GM23338 (cell line): ENCODE measurements around the gene ME3. TPM values are rescaled to one million over a fixed set of nuclear protein-coding genes. Genes with fewer than 3 reads are reported as not detected.

ENCODE experiments used
- NANOG ChIP-seq: IDR thresholded peaks from 2 replicates; pipeline ENCODE4 v1.6.1; 2016; ENCODE audit warnings: antibody characterized with exemption, borderline replicate concordance
- polyA plus RNA-seq: library from polyadenylated mRNA; unstranded; fragments of >200 nt; fragmentation: Nextera tagmentation; extraction: Ambion mirVana; gene quantifications from 2 replicates; pipeline ENCODE4 v1.2.1, GENCODE V29; 2016
- total RNA-seq: library from RNA; depleted of rRNA; stranded (reverse); fragments of >200 nt; shearing (Covaris generic); gene quantifications from 2 replicates; pipeline ENCODE4 v1.2.3, GENCODE V29; 2014
- TF ChIP-seq, protein P1 (sequence below): fragments of 250-450 bp; sonication (Bioruptor Pico); IDR thresholded peaks from 2 replicates; pipeline ENCODE4 v1.5.0; 2020; ENCODE audit warnings: mild to moderate bottlenecking, moderate library complexity
- TF ChIP-seq, protein P2 (sequence below), 2 experiments: fragments of 200-600 bp in 1 of 2; sonication (generic) in 1 of 2; conservative IDR thresholded peaks; 2 replicates each; pipeline versions ENCODE4 v1.5.1 to v1.6.1; 2016 to 2017; ENCODE audit warnings: antibody characterized with exemption in 2 of 2, low read depth in 2 of 2, mild to moderate bottlenecking in 2 of 2, moderate library complexity in 1 of 2
- TF ChIP-seq, protein P3 (sequence below): IDR thresholded peaks from one replicate; pipeline ENCODE4 v1.6.1; 2018; ENCODE audit warnings: antibody characterized with exemption; ENCODE audit not compliant: unreplicated experiment

Gene ME3
- total and polyA plus RNA-seq, 2 experiments from 2014 or later, result 1.3 to 4.0 TPM

DNA sequence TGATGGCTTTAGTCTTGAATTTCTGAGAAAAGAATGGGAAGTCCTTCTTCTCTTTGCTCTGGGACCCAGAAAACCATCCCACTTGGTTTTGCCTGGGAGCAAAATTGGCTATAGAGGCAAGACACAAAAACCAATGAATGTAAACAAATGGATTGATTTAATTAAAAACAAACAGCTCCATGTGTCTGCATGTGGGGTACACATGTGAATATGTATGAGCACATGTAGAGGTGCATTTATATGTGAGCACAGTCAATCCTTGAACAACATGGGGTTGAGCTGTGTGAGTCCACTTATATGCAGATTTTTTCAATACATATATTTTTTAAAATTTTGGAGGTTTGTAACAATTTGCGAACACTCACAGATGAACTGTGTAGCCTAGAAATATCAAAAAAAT lies 210.5 kb downstream of the ME3 start (continued):
- TF ChIP-seq, protein P1, sequence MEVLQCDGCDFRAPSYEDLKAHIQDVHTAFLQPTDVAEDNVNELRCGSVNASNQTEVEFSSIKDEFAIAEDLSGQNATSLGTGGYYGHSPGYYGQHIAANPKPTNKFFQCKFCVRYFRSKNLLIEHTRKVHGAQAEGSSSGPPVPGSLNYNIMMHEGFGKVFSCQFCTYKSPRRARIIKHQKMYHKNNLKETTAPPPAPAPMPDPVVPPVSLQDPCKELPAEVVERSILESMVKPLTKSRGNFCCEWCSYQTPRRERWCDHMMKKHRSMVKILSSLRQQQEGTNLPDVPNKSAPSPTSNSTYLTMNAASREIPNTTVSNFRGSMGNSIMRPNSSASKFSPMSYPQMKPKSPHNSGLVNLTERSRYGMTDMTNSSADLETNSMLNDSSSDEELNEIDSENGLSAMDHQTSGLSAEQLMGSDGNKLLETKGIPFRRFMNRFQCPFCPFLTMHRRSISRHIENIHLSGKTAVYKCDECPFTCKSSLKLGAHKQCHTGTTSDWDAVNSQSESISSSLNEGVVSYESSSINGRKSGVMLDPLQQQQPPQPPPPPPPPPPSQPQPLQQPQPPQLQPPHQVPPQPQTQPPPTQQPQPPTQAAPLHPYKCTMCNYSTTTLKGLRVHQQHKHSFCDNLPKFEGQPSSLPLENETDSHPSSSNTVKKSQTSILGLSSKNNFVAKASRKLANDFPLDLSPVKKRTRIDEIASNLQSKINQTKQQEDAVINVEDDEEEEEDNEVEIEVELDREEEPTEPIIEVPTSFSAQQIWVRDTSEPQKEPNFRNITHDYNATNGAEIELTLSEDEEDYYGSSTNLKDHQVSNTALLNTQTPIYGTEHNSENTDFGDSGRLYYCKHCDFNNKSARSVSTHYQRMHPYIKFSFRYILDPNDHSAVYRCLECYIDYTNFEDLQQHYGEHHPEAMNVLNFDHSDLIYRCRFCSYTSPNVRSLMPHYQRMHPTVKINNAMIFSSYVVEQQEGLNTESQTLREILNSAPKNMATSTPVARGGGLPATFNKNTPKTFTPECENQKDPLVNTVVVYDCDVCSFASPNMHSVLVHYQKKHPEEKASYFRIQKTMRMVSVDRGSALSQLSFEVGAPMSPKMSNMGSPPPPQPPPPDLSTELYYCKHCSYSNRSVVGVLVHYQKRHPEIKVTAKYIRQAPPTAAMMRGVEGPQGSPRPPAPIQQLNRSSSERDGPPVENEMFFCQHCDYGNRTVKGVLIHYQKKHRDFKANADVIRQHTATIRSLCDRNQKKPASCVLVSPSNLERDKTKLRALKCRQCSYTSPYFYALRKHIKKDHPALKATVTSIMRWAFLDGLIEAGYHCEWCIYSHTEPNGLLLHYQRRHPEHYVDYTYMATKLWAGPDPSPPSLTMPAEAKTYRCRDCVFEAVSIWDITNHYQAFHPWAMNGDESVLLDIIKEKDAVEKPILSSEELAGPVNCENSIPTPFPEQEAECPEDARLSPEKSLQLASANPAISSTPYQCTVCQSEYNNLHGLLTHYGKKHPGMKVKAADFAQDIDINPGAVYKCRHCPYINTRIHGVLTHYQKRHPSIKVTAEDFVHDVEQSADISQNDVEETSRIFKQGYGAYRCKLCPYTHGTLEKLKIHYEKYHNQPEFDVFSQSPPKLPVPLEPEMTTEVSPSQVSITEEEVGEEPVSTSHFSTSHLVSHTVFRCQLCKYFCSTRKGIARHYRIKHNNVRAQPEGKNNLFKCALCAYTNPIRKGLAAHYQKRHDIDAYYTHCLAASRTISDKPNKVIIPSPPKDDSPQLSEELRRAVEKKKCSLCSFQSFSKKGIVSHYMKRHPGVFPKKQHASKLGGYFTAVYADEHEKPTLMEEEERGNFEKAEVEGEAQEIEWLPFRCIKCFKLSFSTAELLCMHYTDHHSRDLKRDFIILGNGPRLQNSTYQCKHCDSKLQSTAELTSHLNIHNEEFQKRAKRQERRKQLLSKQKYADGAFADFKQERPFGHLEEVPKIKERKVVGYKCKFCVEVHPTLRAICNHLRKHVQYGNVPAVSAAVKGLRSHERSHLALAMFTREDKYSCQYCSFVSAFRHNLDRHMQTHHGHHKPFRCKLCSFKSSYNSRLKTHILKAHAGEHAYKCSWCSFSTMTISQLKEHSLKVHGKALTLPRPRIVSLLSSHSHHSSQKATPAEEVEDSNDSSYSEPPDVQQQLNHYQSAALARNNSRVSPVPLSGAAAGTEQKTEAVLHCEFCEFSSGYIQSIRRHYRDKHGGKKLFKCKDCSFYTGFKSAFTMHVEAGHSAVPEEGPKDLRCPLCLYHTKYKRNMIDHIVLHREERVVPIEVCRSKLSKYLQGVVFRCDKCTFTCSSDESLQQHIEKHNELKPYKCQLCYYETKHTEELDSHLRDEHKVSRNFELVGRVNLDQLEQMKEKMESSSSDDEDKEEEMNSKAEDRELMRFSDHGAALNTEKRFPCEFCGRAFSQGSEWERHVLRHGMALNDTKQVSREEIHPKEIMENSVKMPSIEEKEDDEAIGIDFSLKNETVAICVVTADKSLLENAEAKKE (CRISPR knock-in tag), result no peak
- TF ChIP-seq, protein P2, sequence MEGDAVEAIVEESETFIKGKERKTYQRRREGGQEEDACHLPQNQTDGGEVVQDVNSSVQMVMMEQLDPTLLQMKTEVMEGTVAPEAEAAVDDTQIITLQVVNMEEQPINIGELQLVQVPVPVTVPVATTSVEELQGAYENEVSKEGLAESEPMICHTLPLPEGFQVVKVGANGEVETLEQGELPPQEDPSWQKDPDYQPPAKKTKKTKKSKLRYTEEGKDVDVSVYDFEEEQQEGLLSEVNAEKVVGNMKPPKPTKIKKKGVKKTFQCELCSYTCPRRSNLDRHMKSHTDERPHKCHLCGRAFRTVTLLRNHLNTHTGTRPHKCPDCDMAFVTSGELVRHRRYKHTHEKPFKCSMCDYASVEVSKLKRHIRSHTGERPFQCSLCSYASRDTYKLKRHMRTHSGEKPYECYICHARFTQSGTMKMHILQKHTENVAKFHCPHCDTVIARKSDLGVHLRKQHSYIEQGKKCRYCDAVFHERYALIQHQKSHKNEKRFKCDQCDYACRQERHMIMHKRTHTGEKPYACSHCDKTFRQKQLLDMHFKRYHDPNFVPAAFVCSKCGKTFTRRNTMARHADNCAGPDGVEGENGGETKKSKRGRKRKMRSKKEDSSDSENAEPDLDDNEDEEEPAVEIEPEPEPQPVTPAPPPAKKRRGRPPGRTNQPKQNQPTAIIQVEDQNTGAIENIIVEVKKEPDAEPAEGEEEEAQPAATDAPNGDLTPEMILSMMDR (conservative IDR thresholded peaks at IDR 0.05; ENCODE audit: low read depth in 2 of 2), result no peak
- TF ChIP-seq NANOG, result no peak
- TF ChIP-seq, protein P3, sequence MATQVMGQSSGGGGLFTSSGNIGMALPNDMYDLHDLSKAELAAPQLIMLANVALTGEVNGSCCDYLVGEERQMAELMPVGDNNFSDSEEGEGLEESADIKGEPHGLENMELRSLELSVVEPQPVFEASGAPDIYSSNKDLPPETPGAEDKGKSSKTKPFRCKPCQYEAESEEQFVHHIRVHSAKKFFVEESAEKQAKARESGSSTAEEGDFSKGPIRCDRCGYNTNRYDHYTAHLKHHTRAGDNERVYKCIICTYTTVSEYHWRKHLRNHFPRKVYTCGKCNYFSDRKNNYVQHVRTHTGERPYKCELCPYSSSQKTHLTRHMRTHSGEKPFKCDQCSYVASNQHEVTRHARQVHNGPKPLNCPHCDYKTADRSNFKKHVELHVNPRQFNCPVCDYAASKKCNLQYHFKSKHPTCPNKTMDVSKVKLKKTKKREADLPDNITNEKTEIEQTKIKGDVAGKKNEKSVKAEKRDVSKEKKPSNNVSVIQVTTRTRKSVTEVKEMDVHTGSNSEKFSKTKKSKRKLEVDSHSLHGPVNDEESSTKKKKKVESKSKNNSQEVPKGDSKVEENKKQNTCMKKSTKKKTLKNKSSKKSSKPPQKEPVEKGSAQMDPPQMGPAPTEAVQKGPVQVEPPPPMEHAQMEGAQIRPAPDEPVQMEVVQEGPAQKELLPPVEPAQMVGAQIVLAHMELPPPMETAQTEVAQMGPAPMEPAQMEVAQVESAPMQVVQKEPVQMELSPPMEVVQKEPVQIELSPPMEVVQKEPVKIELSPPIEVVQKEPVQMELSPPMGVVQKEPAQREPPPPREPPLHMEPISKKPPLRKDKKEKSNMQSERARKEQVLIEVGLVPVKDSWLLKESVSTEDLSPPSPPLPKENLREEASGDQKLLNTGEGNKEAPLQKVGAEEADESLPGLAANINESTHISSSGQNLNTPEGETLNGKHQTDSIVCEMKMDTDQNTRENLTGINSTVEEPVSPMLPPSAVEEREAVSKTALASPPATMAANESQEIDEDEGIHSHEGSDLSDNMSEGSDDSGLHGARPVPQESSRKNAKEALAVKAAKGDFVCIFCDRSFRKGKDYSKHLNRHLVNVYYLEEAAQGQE, result no peak
